WI38 (cell line): ENCODE results near the gene MMD.

Experiments used
- H3K4me3 ChIP-seq: 2 replicates; pipeline ENCODE4 v1.5.1; 2011; ENCODE audit warnings: low read depth, mild to moderate bottlenecking, control low read depth, low read length
- CTCF ChIP-seq: IDR thresholded peaks from 2 replicates; pipeline ENCODE4 v1.5.1; 2012; ENCODE audit warnings: low read depth, mild to moderate bottlenecking, control low read depth, low read length

The MMD gene

GRCh38 chr17:55442953-55443683 lies 21.5 kb upstream of the MMD start:
- no peak overlapping the region for H3K4me3 ChIP-seq
- TF ChIP-seq CTCF, result no peak

GRCh38 chr17:55442462-55442861 lies 20.8 kb upstream of the MMD start:
- no peak for TF ChIP-seq CTCF
- no peak overlapping the region for H3K4me3 ChIP-seq

- no peak overlapping the region for H3K4me3 ChIP-seq
- no peak for TF ChIP-seq CTCF
Measured at GRCh38 chr17:55441544-55441943, 19.9 kb upstream of the MMD start.

GRCh38 chr17:55440391-55440790 lies 18.8 kb upstream of the MMD start:
- H3K4me3 ChIP-seq, result no peak overlapping the region
- no peak for TF ChIP-seq CTCF

GRCh38 chr17:55437159-55437605 lies 15.5 kb upstream of the MMD start:
- no peak overlapping the region for H3K4me3 ChIP-seq
- TF ChIP-seq CTCF, result no peak

- no peak overlapping the region for H3K4me3 ChIP-seq
- TF ChIP-seq CTCF, result no peak
Measured at GRCh38 chr17:55436224-55437158, 14.9 kb upstream of the MMD start.

GRCh38 chr17:55435408-55435807 lies 13.8 kb upstream of the MMD start:
- no peak overlapping the region for H3K4me3 ChIP-seq
- no peak for TF ChIP-seq CTCF
